K562 (cell line): ENCODE results near the gene DPM2. TPM values are rescaled to one million over a fixed set of nuclear protein-coding genes. Genes with fewer than 3 reads are reported as not detected.
A peak's percentile ranks its signal among the peaks of the same experiment; 100 is the strongest.

Experiments used
- BCOR ChIP-seq: fragments of 450-650 bp; IDR thresholded peaks from 2 replicates; pipeline ENCODE4 v1.6.1; 2016
- BDP1 ChIP-seq: IDR thresholded peaks from 3 replicates; pipeline ENCODE4 v1.6.1; 2011; ENCODE audit not compliant: insufficient read length, insufficient read depth
- CAMTA2 ChIP-seq: fragments of 250-450 bp; sonication (Bioruptor Pico); conservative IDR thresholded peaks from 2 replicates; pipeline ENCODE4 v1.5.1; 2022
- CBX8 ChIP-seq: fragments of 200-600 bp; sonication (generic); IDR thresholded peaks from 2 replicates; pipeline ENCODE4 v1.6.1; 2012; ENCODE audit warnings: borderline replicate concordance, mixed run types, low read depth, mild to moderate bottlenecking, moderate library complexity, mixed read lengths, low read length, control low read depth, inconsistent platforms; ENCODE audit not compliant: poor library complexity, severe bottlenecking; ENCODE audit errors: extremely low read depth
- CEBPG ChIP-seq, 3 experiments: fragments of 200-800 bp in 1 of 3; sonication (Bioruptor generic) in 1 of 3; sonication (generic) in 1 of 3; formaldehyde crosslinking in 1 of 3; IDR thresholded peaks in 2 of 3; conservative IDR thresholded peaks in 1 of 3; 2 replicates each; pipeline versions ENCODE4 v1.6.1 to v1.8.0; 2016 to 2022; ENCODE audit warnings: missing compliant biosample characterization in 2 of 3, missing genetic modification characterization in 2 of 3, mild to moderate bottlenecking in 1 of 3, missing genetic modification reagents in 1 of 3
- MTA2 ChIP-seq: fragments of 450-650 bp; IDR thresholded peaks from 2 replicates; pipeline ENCODE4 v1.6.1; 2016; ENCODE audit warnings: low read depth
- NFE2L1 ChIP-seq: fragments of 450-650 bp; IDR thresholded peaks from 2 replicates; pipeline ENCODE4 v1.6.1; 2016; ENCODE audit warnings: missing genetic modification characterization, low read depth, mild to moderate bottlenecking, missing compliant biosample characterization, moderate library complexity, borderline replicate concordance
- NFXL1 ChIP-seq: fragments of 450-650 bp; formaldehyde crosslinking; IDR thresholded peaks from 2 replicates; pipeline ENCODE4 v1.4.0; 2021; ENCODE audit warnings: mild to moderate bottlenecking
- NKRF ChIP-seq: fragments of 450-650 bp; IDR thresholded peaks from 2 replicates; pipeline ENCODE4 v1.6.1; 2016; ENCODE audit warnings: borderline replicate concordance
- NR0B1 ChIP-seq: fragments of 450-650 bp; IDR thresholded peaks from one replicate; pipeline ENCODE4 v1.6.1; 2018; ENCODE audit warnings: mild to moderate bottlenecking, moderate library complexity; ENCODE audit not compliant: partially characterized antibody
- PATZ1 ChIP-seq: fragments of 250-450 bp; sonication (Bioruptor Pico); IDR thresholded peaks from 2 replicates; pipeline ENCODE4 v1.5.0; 2020; ENCODE audit warnings: mild to moderate bottlenecking, borderline replicate concordance
- SMC3 ChIP-seq: conservative IDR thresholded peaks from 2 replicates; pipeline ENCODE4 v1.6.1; 2011; ENCODE audit warnings: low read depth, low read length, improper control_type of control experiment; ENCODE audit not compliant: insufficient read depth
- SREBF1 ChIP-seq: fragments of 150-350 bp; IDR thresholded peaks from 2 replicates; pipeline ENCODE4 v1.6.1; 2014; ENCODE audit warnings: antibody characterized with exemption, low read depth, low read length, borderline replicate concordance
- SRF ChIP-seq, 2 experiments: fragments of 250-450, 450-650 bp in 1 of 2; sonication (Bioruptor Pico) in 1 of 2; sonication (generic) in 1 of 2; formaldehyde crosslinking; IDR thresholded peaks; 2 replicates each; pipeline versions ENCODE4 v1.5.0 to v1.5.1; 2020 to 2022; ENCODE audit warnings: mild to moderate bottlenecking in 1 of 2, missing genetic modification reagents in 1 of 2
- TFAP4 ChIP-seq: sonication (generic); formaldehyde crosslinking; IDR thresholded peaks from 2 replicates; pipeline ENCODE4 v1.8.0; 2022; ENCODE audit warnings: missing genetic modification reagents, mild to moderate bottlenecking, moderate library complexity, borderline replicate concordance
- U2AF1 ChIP-seq: fragments of 200-400 bp; formaldehyde crosslinking; optimal IDR thresholded peaks from 2 replicates; pipeline ENCODE3; 2017; ENCODE audit warnings: mild to moderate bottlenecking, low read depth, low read length, moderate library complexity
- ZBTB34 ChIP-seq: fragments of 250-450 bp; sonication (Bioruptor Pico); IDR thresholded peaks from 2 replicates; pipeline ENCODE4 v1.8.0; 2021; ENCODE audit warnings: mild to moderate bottlenecking, moderate library complexity
- ZFP36 ChIP-seq: fragments of 150-350 bp; IDR thresholded peaks from 2 replicates; pipeline ENCODE4 v1.6.1; 2018; ENCODE audit warnings: low read length, low read depth; ENCODE audit not compliant: partially characterized antibody
- ZNF507 ChIP-seq: conservative IDR thresholded peaks from 2 replicates; pipeline ENCODE4 v1.6.1; 2017; ENCODE audit warnings: missing genetic modification characterization, missing compliant biosample characterization
- polyA plus RNA-seq, 8 experiments: library from polyadenylated mRNA; depleted of rRNA in 4 of 8; stranded (reverse) in 5 of 8; unstranded in 3 of 8; fragments of >200 nt; fragmentation: Nextera tagmentation in 2 of 8; fragmentation: Illumina TruSeq in 1 of 8; extraction: Ambion mirVana in 2 of 8; extraction: Trizol in 1 of 8; gene quantifications; 2 replicates each; pipeline versions ENCODE4 v1.2.1 to v1.2.3, GENCODE V29; 2011 to 2014; ENCODE audit warnings: inconsistent platforms in 1 of 8, missing spikeins in 1 of 8
- total RNA-seq, 7 experiments: library from RNA; depleted of rRNA in 6 of 7; stranded (reverse); fragments of >200 nt in 6 of 7; fragmentation: Illumina TruSeq in 2 of 7; extraction: Trizol in 2 of 7; gene quantifications; 2 replicates each; pipeline versions ENCODE4 v1.2.1 to v1.2.3, GENCODE V29; 2011 to 2021; ENCODE audit warnings: low replicate concordance in 1 of 7

Gene DPM2
- total and polyA plus RNA-seq, 9 of the 15 experiments (the other 6 are each of a cell fraction or from before 2014, with no cell fraction given) = 43.5 to 126 (median 71.1) TPM

GRCh38 chr9:127935765-127936221 lies 1.9 kb downstream of the DPM2 start (continued):
- no peak for TF ChIP-seq NKRF
- TF ChIP-seq CBX8 = no peak
- no peak for TF ChIP-seq MTA2
- TF ChIP-seq ZFP36 = peak; percentile 41
- no peak for TF ChIP-seq ZNF507 (tag)
- no peak for TF ChIP-seq TFAP4 (CRISPR knock-in tag)
- no peak for TF ChIP-seq SRF (CRISPR knock-in tag; IDR thresholded peaks at IDR 0.05)
- no peak for TF ChIP-seq CAMTA2 (CRISPR knock-in tag)
- no peak for TF ChIP-seq NFXL1
- no peak for TF ChIP-seq PATZ1 (CRISPR knock-in tag)
- no peak for TF ChIP-seq SMC3
- no peak for TF ChIP-seq U2AF1
- no peak for TF ChIP-seq ZBTB34
- TF ChIP-seq BCOR = no peak
- TF ChIP-seq NFE2L1 (tag) = no peak
- no peak for TF ChIP-seq NR0B1
- no peak for TF ChIP-seq SREBF1
- TF ChIP-seq BDP1 = no peak
- no peak for TF ChIP-seq CEBPG (CRISPR knock-in tag; IDR thresholded peaks at IDR 0.05)
- no peak for TF ChIP-seq CEBPG (tag; conservative IDR thresholded peaks at IDR 0.05 in 1 of 2, IDR thresholded peaks at IDR 0.05 in 1 of 2)
